Measurements from ENCODE around the gene KIRREL1.

The KIRREL1 gene

DNA sequence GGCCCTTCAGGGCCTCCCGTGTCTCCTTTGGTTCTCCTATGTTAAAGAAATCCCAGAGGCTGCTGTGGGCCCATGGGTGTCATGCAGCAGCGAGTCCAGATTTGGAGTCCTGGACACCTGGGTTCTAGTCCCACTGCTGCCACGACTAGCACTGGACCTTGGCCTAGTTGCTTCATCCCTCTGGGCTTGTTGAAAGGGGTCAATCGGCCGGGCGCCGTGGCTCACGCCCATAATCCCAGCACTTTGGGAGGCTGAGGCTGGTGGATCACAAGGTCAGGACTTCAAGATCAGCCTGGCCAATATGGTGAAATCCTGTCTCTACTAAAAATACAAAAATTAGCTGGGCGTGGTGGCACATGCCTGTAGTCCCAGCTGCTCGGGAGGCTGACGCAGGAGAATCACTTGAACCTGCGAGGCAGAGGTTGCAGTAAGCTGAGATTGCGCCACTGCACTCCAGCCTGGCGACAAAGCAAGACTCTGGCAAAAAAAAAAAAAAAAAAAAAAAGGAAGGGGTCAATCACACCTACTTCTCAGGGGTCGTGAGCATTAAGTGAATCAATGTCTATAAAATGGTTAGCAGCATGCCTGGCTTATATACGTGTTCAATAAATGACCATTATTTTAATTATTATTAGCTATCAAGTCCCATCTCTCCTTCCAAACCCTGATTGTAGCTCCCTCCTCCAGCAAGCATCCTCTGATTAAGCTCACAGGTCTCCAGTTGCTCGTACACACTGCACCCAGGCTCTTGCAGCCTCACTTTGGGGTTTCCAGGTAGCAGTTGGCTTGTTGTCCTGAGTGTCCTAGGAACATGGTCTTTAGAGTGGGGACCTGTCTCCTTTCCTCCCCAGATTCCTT is 43.8 kb downstream of the KIRREL1 start:
- DNase-seq, result no peak

- no peak for DNase-seq
Observed at GRCh38 chr1:158037866-158038359, 44.5 kb downstream of the KIRREL1 start.

DNA sequence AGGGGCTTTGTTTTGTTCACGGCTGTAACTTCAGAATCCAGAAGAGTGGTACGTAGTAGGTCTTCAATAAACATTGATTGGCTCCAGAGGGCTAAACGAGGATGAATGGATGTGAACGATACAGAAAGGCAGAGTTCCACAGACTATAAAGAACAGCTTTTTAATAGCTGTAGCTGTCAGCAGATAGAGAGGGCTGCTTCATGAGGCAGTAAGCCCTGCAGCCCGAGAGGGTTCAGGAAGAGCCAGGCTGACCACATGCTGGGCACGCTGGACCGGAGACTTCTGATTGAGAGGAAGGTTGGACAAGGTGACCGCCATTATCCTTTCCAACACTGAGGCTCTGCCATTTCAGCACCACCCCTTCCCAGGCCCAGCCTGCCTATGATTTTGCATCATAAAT is 45.3 kb downstream of the KIRREL1 start:
- DNase-seq, result no peak

GRCh38 chr1:158039380-158039779 is 45.9 kb downstream of the KIRREL1 start:
- DNase-seq, result no peak

GRCh38 chr1:158040323-158040722 is 46.9 kb downstream of the KIRREL1 start:
- no peak for DNase-seq

DNA sequence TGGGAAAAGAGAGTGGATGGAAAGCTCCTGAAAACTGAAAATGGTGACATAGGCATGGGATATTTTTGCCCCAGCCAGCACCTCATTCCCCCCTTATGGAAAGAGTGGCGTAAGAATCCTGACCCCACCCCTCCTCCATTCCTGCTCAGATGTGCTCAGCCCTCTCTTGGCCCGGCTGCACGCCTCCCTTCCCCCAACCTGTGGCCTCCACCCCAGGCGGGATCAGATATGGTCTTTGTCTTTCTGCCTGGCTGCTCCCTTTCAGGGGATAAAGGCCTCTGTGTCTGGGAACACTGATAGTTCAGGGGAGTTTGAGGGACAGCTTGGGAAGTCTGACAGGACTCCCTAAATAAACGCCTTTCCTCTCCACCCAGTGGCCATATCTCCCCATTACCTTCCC is 49.8 kb downstream of the KIRREL1 start:
- no peak for DNase-seq

DNA sequence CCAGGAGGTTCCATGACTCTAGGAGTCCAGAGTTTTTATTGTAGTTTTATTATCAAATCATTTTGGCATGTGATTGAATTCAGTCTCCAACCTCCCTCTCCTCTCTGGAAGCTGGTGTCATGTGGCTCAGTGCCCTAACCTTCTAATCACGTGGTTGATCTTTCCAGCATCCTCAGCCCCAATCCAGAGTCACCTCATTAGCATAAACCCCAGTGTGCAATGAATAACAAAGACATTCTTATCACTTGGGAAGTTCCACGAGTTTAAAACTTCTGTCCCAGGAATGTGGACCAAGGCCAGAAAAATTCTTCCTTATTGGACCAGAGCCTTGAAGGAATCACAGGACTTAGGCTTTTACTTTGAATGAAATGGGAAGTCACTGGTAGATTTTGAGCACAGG is 52.2 kb downstream of the KIRREL1 start:
- DNase-seq, result no peak

DNA sequence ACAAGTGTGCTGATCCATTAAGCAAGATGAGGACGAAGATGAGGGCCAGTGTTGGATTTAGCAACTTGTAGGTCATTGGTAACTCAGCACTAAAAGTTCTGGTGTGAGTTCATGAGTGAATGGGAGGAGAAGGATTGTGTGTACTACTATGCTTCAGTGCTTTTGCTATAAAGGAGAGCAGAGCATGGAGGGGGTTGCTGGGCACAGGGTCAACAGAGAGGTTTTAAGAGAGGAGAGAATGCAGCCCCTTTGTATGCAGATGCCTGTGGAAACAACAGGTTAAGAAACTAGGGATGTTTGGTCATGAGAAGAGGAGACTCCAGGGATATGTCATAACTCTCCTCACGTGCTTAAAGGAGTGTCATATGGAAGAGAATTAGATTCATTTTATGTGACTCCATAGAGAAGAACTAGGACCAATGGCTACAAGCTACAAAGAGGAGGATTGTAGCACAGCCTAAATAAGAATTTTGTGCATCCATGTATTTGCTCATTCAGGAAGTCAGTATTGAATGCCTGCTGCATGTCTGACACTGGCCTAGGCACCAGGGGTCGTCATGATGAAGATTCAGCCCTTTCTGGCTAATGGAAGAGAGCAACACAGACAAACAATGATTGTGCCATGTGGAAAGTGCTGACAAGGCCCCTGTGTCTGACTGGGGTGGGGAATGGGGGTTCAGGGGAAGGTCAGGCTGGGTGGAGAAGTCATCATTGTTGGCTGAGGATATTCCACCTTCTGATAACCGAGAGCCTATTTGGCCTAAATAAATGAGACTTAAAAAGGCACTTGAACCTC is 53.5 kb downstream of the KIRREL1 start:
- no peak for DNase-seq

DNA sequence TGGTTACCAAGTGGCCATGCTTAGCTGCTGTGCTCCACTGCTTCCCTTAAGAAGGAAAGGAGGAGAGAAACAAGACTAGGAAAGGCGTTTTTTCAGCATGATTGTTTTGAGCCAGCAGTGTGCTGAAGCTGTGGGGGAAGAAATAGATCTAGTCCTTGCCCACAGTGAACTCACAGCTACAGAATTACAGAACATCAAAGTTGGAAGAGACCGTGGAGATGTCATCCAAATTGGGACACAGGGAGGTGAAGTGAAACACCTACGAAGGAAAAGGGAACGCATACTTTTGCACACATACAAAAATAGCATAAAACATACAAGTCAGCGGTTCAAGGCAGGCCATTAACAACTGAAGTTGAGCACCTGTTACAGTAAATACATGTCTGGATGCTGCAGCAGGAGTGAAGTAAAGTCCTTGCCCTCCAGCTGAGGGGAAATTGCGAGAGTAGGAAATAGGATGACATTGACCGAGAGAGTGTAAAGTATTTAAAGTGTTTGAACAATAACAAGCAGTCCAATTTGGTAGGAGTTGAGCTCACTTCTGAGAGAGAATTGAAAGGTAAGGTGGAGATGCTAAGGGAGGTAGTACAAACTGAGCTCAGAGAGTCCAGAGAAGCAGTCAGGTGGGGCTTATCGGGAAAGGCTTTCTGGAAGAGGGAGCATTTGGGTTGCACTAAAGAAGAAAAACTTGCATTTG is 55.1 kb downstream of the KIRREL1 start:
- DNase-seq, result no peak

DNA sequence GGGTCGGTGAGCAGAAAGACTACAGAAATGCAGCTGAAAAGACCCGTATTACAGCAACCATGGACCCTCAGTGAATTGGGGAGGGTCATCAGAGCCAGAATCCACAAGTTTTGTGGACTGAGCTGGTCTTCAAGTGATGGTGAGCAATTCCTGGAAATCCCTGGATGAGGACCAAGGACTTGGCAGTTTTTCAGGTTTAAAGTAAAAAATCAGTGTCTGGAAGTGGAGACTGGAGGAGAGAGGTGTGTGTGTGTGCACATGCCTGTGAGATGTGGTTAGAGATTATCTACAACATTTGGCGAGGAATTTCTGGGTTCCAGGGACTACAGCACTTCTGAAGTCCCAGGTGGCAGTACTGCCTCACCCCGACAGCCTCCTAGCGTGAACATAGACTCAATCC is 56.4 kb downstream of the KIRREL1 start:
- no peak for DNase-seq

DNA sequence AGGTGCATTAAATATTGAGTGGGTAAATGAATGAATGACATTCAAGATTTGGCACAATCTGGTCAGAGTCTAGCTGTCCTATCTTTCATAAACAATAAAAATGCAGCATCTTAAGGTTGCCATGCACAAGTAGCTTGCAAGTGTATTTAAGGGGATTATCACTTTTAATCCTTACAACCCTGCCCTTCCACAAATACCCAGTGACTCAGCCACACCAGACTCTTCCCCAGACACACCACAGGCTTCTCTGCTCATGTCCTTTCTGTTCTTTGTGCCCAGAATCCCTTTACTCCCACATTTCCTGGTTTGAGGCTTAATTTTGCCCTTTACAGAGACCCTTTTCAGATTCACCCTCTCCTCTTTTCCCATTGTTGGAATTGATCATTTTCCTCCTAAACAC is 59.8 kb downstream of the KIRREL1 start:
- DNase-seq, result no peak

GRCh38 chr1:158054721-158055120 is 61.3 kb downstream of the KIRREL1 start:
- no peak for DNase-seq

DNA sequence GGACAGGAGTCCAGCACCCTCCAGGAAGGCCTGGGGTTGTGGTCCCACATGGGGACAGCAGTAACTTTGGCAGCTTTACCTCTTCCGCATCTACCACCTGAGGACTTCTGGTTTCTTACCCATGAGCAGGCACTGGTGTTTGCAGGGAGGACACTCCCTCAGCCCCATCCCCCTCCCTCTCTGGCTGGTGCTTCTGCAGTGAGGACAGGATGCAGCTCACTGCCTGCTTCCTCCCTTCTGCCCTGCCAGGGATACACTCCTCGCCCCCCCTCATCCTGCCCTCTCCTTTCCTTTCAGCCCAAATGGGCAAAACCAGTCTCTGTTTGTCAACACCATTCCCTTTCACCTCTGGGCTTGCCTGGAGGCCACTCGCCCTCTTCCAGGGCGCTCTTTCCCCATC is 62.4 kb downstream of the KIRREL1 start:
- DNase-seq, result no peak

DNA sequence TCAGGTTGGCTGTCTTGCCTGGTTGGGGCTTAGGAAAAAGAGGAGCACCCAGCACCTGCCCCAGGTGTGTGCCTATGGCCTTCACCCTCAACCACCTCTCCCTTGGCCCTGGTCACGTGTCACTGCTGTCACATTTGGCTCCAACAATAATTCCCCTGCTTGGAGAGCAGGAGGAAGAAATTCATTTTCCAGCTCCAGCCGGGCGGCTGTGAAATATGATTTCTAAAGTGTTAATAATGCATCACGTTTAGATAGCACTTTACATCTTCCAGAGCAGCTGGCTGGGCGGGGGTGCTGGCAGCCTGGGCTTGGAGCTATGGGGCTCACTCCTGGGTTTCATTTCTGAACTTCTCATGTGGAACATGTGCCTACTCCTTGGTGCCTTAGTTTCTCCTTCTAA is 63.1 kb downstream of the KIRREL1 start:
- DNase-seq, result no peak

GRCh38 chr1:158058237-158058985 is 65.0 kb downstream of the KIRREL1 start:
- no peak for DNase-seq

- no peak for DNase-seq
Observed at GRCh38 chr1:158059984-158060383, 66.5 kb downstream of the KIRREL1 start.

DNA sequence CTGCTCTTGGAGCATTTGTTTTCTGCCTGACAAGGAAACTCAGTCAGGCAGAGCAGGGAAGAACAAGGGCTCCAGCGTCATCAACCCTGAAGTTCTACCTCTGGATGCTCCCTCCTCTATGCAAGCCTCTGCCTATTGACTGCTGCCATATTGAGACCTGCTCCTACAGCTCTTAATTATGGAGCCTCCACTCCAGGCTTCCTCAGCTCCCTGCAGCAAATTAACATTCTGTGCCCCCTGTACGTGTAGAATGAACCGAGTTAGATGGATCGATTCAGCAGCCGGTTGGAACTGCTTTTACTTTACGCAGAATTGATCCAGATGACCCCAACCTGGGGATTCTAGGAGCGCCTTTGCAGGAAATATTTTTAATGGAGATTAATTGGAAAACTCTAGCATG is 68.7 kb downstream of the KIRREL1 start:
- no peak for DNase-seq

DNA sequence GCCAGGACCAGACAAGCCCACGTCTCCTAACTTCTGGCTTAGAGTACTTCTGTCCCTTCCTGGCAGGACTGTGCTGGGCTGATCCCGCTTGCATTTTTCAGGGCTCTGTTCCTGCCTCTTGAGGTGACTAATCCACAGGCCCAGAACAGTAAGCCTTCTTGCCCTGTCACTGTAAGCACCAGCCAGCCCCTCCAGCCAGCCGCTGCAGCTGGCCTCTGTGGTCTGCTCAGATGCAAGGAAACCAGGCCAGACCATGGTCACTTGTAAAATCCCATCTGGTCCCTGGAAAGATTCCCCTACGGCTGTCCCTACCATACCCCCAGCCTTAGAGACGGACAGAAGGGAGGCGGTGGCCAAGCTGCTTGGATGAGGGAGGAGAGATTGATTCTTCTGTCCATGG is 74.2 kb downstream of the KIRREL1 start:
- no peak for DNase-seq

DNA sequence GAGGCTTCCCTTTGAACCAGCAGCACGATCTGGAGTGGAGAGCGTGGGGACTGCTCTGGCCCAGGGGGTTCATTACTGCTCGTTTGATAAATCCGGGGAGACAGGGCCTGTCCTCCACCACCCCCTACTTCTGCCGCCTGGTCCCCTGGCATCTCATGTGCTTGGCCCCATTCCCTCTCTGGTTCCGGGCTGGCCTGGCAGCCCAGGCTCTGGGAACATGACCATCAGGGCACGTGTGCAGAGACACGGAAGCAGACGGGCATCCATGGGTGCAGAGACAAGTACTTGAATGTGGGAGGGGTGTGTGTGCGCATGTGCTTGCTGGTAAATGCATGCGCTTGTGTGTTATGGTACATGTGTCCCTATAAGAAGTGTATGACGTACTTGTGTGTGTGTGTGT is 75.5 kb downstream of the KIRREL1 start:
- no peak for DNase-seq

GRCh38 chr1:158071138-158071537 is 77.7 kb downstream of the KIRREL1 start:
- no peak for DNase-seq

GRCh38 chr1:158075078-158075477 is 81.6 kb downstream of the KIRREL1 start:
- DNase-seq, result no peak

DNA sequence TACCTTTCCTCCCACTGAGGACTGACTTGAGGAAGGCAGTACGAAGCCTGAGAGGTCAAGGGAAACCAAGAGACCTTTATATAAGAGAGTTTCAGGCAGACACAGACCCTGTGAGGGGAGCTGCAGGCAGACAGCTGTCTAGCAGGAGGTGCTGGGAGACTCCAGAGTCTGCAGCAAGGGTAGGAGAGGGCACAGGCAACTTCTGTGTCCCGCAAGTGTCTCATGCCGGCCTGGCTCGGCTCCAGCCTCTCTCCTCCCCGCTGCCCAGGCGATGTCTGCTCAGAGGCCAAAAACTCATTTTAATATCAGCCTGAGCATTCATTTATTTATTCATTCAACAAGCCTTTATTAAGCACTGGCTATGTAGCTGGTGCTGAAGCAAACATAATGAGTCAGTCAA is 83.0 kb downstream of the KIRREL1 start:
- DNase-seq, result no peak

All from NCI-H774 (cell line).